H1 (cell line): ENCODE results near the gene BCAM. TPM values are rescaled to one million over a fixed set of nuclear protein-coding genes. Genes with fewer than 3 reads are reported as not detected.

Experiments used
- CTCF ChIA-PET: fragments of 300-600 bp; sonication (Branson Sonifier 250); formaldehyde crosslinking; loops from one replicate; lab custom pipeline; 2021; ENCODE audit not compliant: partially characterized antibody; lab: Charles Lee
- POLR2A ChIA-PET: fragments of 300-600 bp; sonication (Branson Sonifier 250); formaldehyde crosslinking; loops from one replicate; lab custom pipeline; 2021; ENCODE audit warnings: inconsistent platforms; ENCODE audit not compliant: partially characterized antibody; lab: Charles Lee
- DNase-seq, 2 experiments: peaks; one replicate each; pipeline versions ENCODE4 v3.0.0 to v3.0.0-alpha.2; 2010 to 2022; ENCODE audit warnings: low spot score in 2 of 2, low read depth in 1 of 2, mixed read lengths in 1 of 2
- FAIRE-seq: peaks from 2 replicates; lab custom pipeline; 2011; peaks lifted over from hg19 to GRCh38; lab: Jason Lieb, UNC
- H2AFZ ChIP-seq: 2 replicates; pipeline ENCODE4 v1.8.1; 2012; ENCODE audit warnings: low read length, inconsistent platforms
- H2AK5ac ChIP-seq: 2 replicates; pipeline ENCODE4 v1.6.1; 2013; ENCODE audit warnings: low read depth, low read length
- H2BK120ac ChIP-seq: replicated peaks from 2 replicates; pipeline ENCODE3; 2013; ENCODE audit warnings: low read depth, low read length, inconsistent platforms
- H2BK12ac ChIP-seq: 2 replicates; pipeline ENCODE4 v1.6.1; 2013; ENCODE audit warnings: low read depth, low read length
- H2BK15ac ChIP-seq: 2 replicates; pipeline ENCODE4 v1.6.1; 2013; ENCODE audit warnings: low read length
- H2BK20ac ChIP-seq: 2 replicates; pipeline ENCODE4 v1.6.1; 2013; ENCODE audit warnings: low read length
- H2BK5ac ChIP-seq: 2 replicates; pipeline ENCODE4 v1.6.1; 2013; ENCODE audit warnings: low read depth, low read length
- H3K14ac ChIP-seq: 2 replicates; pipeline ENCODE4 v1.6.1; 2013; ENCODE audit warnings: inconsistent platforms; ENCODE audit not compliant: insufficient read length
- H3K18ac ChIP-seq: 2 replicates; pipeline ENCODE4 v1.6.1; 2013; ENCODE audit warnings: low read length; ENCODE audit errors: extremely low read depth
- H3K23ac ChIP-seq: 2 replicates; pipeline ENCODE4 v1.6.1; 2013; ENCODE audit warnings: inconsistent platforms; ENCODE audit not compliant: insufficient read length
- H3K23me2 ChIP-seq: 2 replicates; pipeline ENCODE4 v1.6.1; 2013; ENCODE audit warnings: low read depth, low read length
- H3K27ac ChIP-seq: 2 replicates; pipeline ENCODE4 v1.6.1; 2011; ENCODE audit warnings: low read depth, low read length, inconsistent platforms
- H3K27me3 ChIP-seq, 4 experiments: replicated peaks in 1 of 4; 1 replicate in 1 of 4; 2 replicates in 3 of 4; pipeline versions ENCODE4 v1.6.1 to v1.8.1; 2011 to 2013; ENCODE audit warnings: low read length in 3 of 4, mild to moderate bottlenecking in 3 of 4, inconsistent platforms in 2 of 4, mixed read lengths in 2 of 4, moderate library complexity in 1 of 4; ENCODE audit not compliant: control insufficient read depth in 3 of 4, insufficient read depth in 3 of 4; ENCODE audit errors: extremely low read depth in 1 of 4
- H3K36me3 ChIP-seq, 4 experiments: 2 replicates each; pipeline versions ENCODE4 v1.6.1 to v1.8.1; 2011 to 2013; ENCODE audit warnings: mild to moderate bottlenecking in 4 of 4, low read length in 3 of 4, moderate library complexity in 2 of 4, control low read depth in 1 of 4, inconsistent platforms in 1 of 4; ENCODE audit not compliant: insufficient read depth in 4 of 4, control insufficient read depth in 2 of 4
- H3K4ac ChIP-seq: replicated peaks from 2 replicates; pipeline ENCODE3; 2013; ENCODE audit warnings: low read length, low read depth, mixed read lengths, inconsistent platforms; ENCODE audit not compliant: insufficient read length
- H3K4me1 ChIP-seq, 4 experiments: replicated peaks in 1 of 4; 1 replicate in 1 of 4; 2 replicates in 3 of 4; pipeline versions ENCODE4 v1.6.1 to v1.8.1; 2011 to 2013; ENCODE audit warnings: low read length in 3 of 4, inconsistent platforms in 2 of 4, mixed read lengths in 1 of 4; ENCODE audit not compliant: insufficient read depth in 4 of 4, control insufficient read depth in 3 of 4
- H3K4me2 ChIP-seq, 2 experiments: 2 replicates each; pipeline versions ENCODE4 v1.6.1 to v1.8.1; 2011 to 2013; ENCODE audit warnings: low read depth in 2 of 2, low read length in 2 of 2, control low read depth in 1 of 2, inconsistent platforms in 1 of 2, mild to moderate bottlenecking in 1 of 2; ENCODE audit not compliant: insufficient read depth in 1 of 2
- H3K4me3 ChIP-seq, 4 experiments: fragments of 200-600, 300-600 bp in 1 of 4; sonication (generic), shearing (Covaris generic), sonication (Bioruptor Twin) in 1 of 4; 2 replicates each; pipeline versions ENCODE4 v1.5.1 to v1.8.1; 2011 to 2016; ENCODE audit warnings: low read length in 4 of 4, low read depth in 3 of 4, control low read depth in 2 of 4, inconsistent platforms in 2 of 4, mild to moderate bottlenecking in 2 of 4, mixed read lengths in 1 of 4, moderate library complexity in 1 of 4; ENCODE audit not compliant: insufficient read depth in 2 of 4; ENCODE audit errors: extremely low read depth in 1 of 4
- H3K56ac ChIP-seq: replicated peaks from 2 replicates; pipeline ENCODE3; 2013; ENCODE audit warnings: low read depth, mild to moderate bottlenecking, mixed read lengths, low read length, inconsistent platforms; ENCODE audit not compliant: insufficient read length
- H3K79me1 ChIP-seq: 2 replicates; pipeline ENCODE4 v1.6.1; 2013; ENCODE audit warnings: low read depth, low read length, control low read depth
- H3K79me2 ChIP-seq, 2 experiments: 2 replicates each; pipeline versions ENCODE4 v1.6.1 to v1.8.1; 2012 to 2013; ENCODE audit warnings: low read length in 2 of 2, mild to moderate bottlenecking in 2 of 2, inconsistent platforms in 1 of 2; ENCODE audit not compliant: insufficient read depth in 2 of 2, control insufficient read depth in 1 of 2
- H3K9ac ChIP-seq, 4 experiments: replicated peaks in 1 of 4; 1 replicate in 1 of 4; 2 replicates in 3 of 4; pipeline versions ENCODE4 v1.6.1 to v1.8.1; 2011 to 2013; ENCODE audit warnings: low read depth in 3 of 4, low read length in 3 of 4, control low read depth in 2 of 4, mild to moderate bottlenecking in 2 of 4, moderate library complexity in 2 of 4, inconsistent platforms in 1 of 4; ENCODE audit errors: extremely low read depth in 1 of 4
- H3K9me3 ChIP-seq, 2 experiments: 2 replicates each; pipeline versions ENCODE4 v1.6.1 to v1.8.1; 2012 to 2013; ENCODE audit warnings: mild to moderate bottlenecking in 2 of 2, moderate library complexity in 2 of 2, control low read depth in 1 of 2, inconsistent platforms in 1 of 2, low read depth in 1 of 2, low read length in 1 of 2, mixed read lengths in 1 of 2; ENCODE audit not compliant: insufficient read depth in 2 of 2
- H4K20me1 ChIP-seq, 2 experiments: replicated peaks in 1 of 2; 2 replicates each; pipeline versions ENCODE3 to v1.8.1; 2011 to 2013; ENCODE audit warnings: inconsistent platforms in 2 of 2, low read length in 2 of 2, mild to moderate bottlenecking in 1 of 2; ENCODE audit not compliant: insufficient read depth in 2 of 2, control insufficient read depth in 1 of 2
- H4K5ac ChIP-seq: 2 replicates; pipeline ENCODE4 v1.6.1; 2013; ENCODE audit warnings: low read length, low read depth, mixed read lengths, inconsistent platforms; ENCODE audit not compliant: insufficient read length
- H4K8ac ChIP-seq: 2 replicates; pipeline ENCODE4 v1.8.0; 2013; ENCODE audit warnings: mild to moderate bottlenecking, moderate library complexity, low read length, inconsistent platforms; ENCODE audit not compliant: insufficient read depth; ENCODE audit errors: extremely low read depth
- H4K91ac ChIP-seq: replicated peaks from 2 replicates; pipeline ENCODE3; 2013; ENCODE audit warnings: low read length, mixed read lengths, inconsistent platforms; ENCODE audit not compliant: insufficient read length
- CHD2 ChIP-seq: IDR thresholded peaks from 2 replicates; pipeline ENCODE4 v1.6.1; 2012; ENCODE audit warnings: low read length, improper control_type of control experiment
- CTCF ChIP-seq, 3 experiments: IDR thresholded peaks; 1 replicate in 2 of 3; 2 replicates in 1 of 3; pipeline versions ENCODE4 v1.5.1 to v1.6.1; 2011; ENCODE audit warnings: low read length in 3 of 3, mild to moderate bottlenecking in 3 of 3, inconsistent platforms in 2 of 3, low read depth in 1 of 3, moderate library complexity in 1 of 3; ENCODE audit not compliant: insufficient read depth in 1 of 3; ENCODE audit errors: control extremely low read depth in 1 of 3
- E2F6 ChIP-seq: IDR thresholded peaks from 2 replicates; pipeline ENCODE4 v1.6.1; 2012; ENCODE audit warnings: inconsistent platforms
- EP300 ChIP-seq, 2 experiments: IDR thresholded peaks; 1 replicate in 1 of 2; 2 replicates in 1 of 2; pipeline ENCODE4 v1.6.1; 2011 to 2012; ENCODE audit warnings: low read depth in 2 of 2, low read length in 2 of 2, mild to moderate bottlenecking in 2 of 2, borderline replicate concordance in 1 of 2, inconsistent platforms in 1 of 2, moderate library complexity in 1 of 2
- HDAC6 ChIP-seq: IDR thresholded peaks from one replicate; pipeline ENCODE4 v1.7.1; 2012; ENCODE audit warnings: low read depth, mild to moderate bottlenecking, inconsistent platforms, low read length, moderate library complexity
- KDM4A ChIP-seq: IDR thresholded peaks from one replicate; pipeline ENCODE4 v1.7.1; 2012; ENCODE audit warnings: low read depth, mild to moderate bottlenecking, moderate library complexity, low read length, inconsistent platforms; ENCODE audit not compliant: severe bottlenecking
- POU5F1 ChIP-seq: IDR thresholded peaks from 2 replicates; pipeline ENCODE4 v1.6.1; 2011; ENCODE audit warnings: low read depth, mild to moderate bottlenecking, low read length, moderate library complexity
- RXRA ChIP-seq: IDR thresholded peaks from 2 replicates; pipeline ENCODE4 v1.6.1; 2011; ENCODE audit warnings: low read depth, mild to moderate bottlenecking, low read length, moderate library complexity; ENCODE audit not compliant: insufficient read depth
- SAP30 ChIP-seq: fragments of 300-600 bp; sonication (generic); IDR thresholded peaks from 2 replicates; pipeline ENCODE4 v1.7.1; 2012; ENCODE audit warnings: low read length, moderate library complexity, mild to moderate bottlenecking, inconsistent platforms; ENCODE audit not compliant: insufficient read depth, insufficient replicate concordance
- SIX5 ChIP-seq: IDR thresholded peaks from 2 replicates; pipeline ENCODE4 v1.6.1; 2011; ENCODE audit warnings: mild to moderate bottlenecking, low read depth, low read length
- WGBS, 2 experiments: shearing (Covaris generic) in 1 of 2; methylation state at CpG; one replicate each; pipeline versions ENCODE4 v1.1.6 to v1.1.7; 2013 to 2015; ENCODE audit warnings: low lambda C conversion rate in 2 of 2, mixed read lengths in 2 of 2, inconsistent platforms in 1 of 2, low coverage in 1 of 2, missing lambda C conversion rate in 1 of 2; ENCODE audit not compliant: insufficient replicate concordance in 2 of 2, insufficient coverage in 1 of 2, insufficient read length in 1 of 2; ENCODE audit errors: extremely low coverage in 1 of 2, missing lambda C conversion rate in 1 of 2; 5-methylcytosine and 5-hydroxymethylcytosine counted together
- polyA plus RNA-seq, 7 experiments: library from polyadenylated mRNA; depleted of rRNA in 3 of 7; stranded (reverse) in 5 of 7; unstranded in 2 of 7; fragments of >200 nt in 5 of 7; fragments of 200-250 nt in 2 of 7; gene quantifications; 1 replicate in 5 of 7; 2 replicates in 1 of 7; 4 replicates in 1 of 7; pipeline versions ENCODE4 v1.2.1 to v1.2.3, GENCODE V29; 2011 to 2013; ENCODE audit warnings: missing spikeins in 2 of 7, mixed read lengths in 2 of 7
- total RNA-seq: library from RNA; stranded (reverse); fragmentation: NEBNext Ultra II Directional; extraction: Animal tissue kit (Norgen Biotek cat#: 25700); gene quantifications from 2 replicates; pipeline ENCODE4 v1.2.1, GENCODE V29; 2021

The BCAM gene
- total and polyA plus RNA-seq, 2 of the 8 experiments (the other 6 are each of a cell fraction or from before 2014, with no cell fraction given), result 32.5 to 81.4 TPM

- H3K79me2 ChIP-seq, result no peaks in the 10 kb centered on the region
- H2AFZ ChIP-seq, result no peak overlapping the region
- 89% methylated on average over 3 of the region's 3 CpGs; no CpG with 5 or more reads in 1 of the 2 experiments for WGBS, 2 experiments
- H3K4ac ChIP-seq, result no peak overlapping the region
- no peak overlapping the region for H3K56ac ChIP-seq
- no peak overlapping the region for H3K27ac ChIP-seq
- H3K18ac ChIP-seq, result no peak overlapping the region
- DNase-seq (no peak), FAIRE-seq (no peak)
- no peaks in the 10 kb centered on the region; a peak in 1 of 7 replicates for H3K4me1 ChIP-seq
- H2BK120ac ChIP-seq, result no peak overlapping the region
- no peak overlapping the region for H4K5ac ChIP-seq
- H4K8ac ChIP-seq, result no peak overlapping the region
- peaks cover 2 to 22% (median 8%) of the 10 kb centered on the region in 4 experiments; a peak in 7 of 8 replicates for H3K36me3 ChIP-seq
- POLR2A ChIA-PET, result interaction anchor here (1.2 kb wide), 1 partner anchor 15 kb away, joined by 3 read pairs; no protein-coding TSS in a partner anchor
- H2BK5ac ChIP-seq, result no peak overlapping the region
- no peak overlapping the region for H3K4me2 ChIP-seq
- no peaks in the 10 kb centered on the region for H3K27me3 ChIP-seq
- H4K91ac ChIP-seq, result no peak overlapping the region
- H3K23me2 ChIP-seq, result no peaks in the 10 kb centered on the region
- H2BK15ac ChIP-seq, result no peak overlapping the region
- H3K9me3 ChIP-seq, result no peaks in the 10 kb centered on the region
- no peaks in the 10 kb centered on the region for H3K79me1 ChIP-seq
- peaks cover 0 to 7% of the 10 kb centered on the region in 2 experiments for H4K20me1 ChIP-seq
- no peak overlapping the region for H2AK5ac ChIP-seq
- no peak overlapping the region for H2BK12ac ChIP-seq
- no peak overlapping the region for H3K23ac ChIP-seq
- H3K4me3 ChIP-seq, result no peak overlapping the region
- H3K14ac ChIP-seq, result no peak overlapping the region
- CTCF ChIA-PET, result interaction anchor here (0.8 to 8.1 kb wide), 14 partner anchors 11 to 221 kb away, joined by 3 to 116 read pairs (median 6); partner anchors contain the start of gene BCAM
- no peak overlapping the region for H3K9ac ChIP-seq
- H2BK20ac ChIP-seq, result no peak overlapping the region
- no peak for TF ChIP-seq CTCF (IDR thresholded peaks at IDR 0.05; ENCODE audit: control extremely low read depth in 1 of 3, insufficient read depth in 1 of 3, low read depth in 1 of 3, low read length in 3 of 3)
- TF ChIP-seq CHD2, result no peak
- no peak for TF ChIP-seq SIX5
- no peak for TF ChIP-seq POU5F1
- no peak for TF ChIP-seq RXRA
- no peak for TF ChIP-seq E2F6
- TF ChIP-seq EP300 (IDR thresholded peaks at IDR 0.05; ENCODE audit: borderline replicate concordance in 1 of 2, low read depth in 2 of 2, low read length in 2 of 2), result no peak
- no peak for TF ChIP-seq HDAC6
- TF ChIP-seq SAP30, result no peak
- no peak for TF ChIP-seq KDM4A
These were observed 23.6 kb upstream of the BCAM start for GRCh38 chr19:44785271-44785670.
